Measurements from ENCODE around the gene STEAP3. TPM values are rescaled to one million over a fixed set of nuclear protein-coding genes. Genes with fewer than 3 reads are reported as not detected.

Gene STEAP3
- total RNA-seq, 1 donor from 2014 or later, result 11.8 TPM

GRCh38 chr2:119249855-119250717, 26.5 kb downstream of the STEAP3 start:
- Histone ChIP-seq H3K27me3 (ENCODE audit: control insufficient read depth, insufficient read depth, low read length) (no peaks in the 10 kb centered on the region), H3K36me3 (ENCODE audit: control insufficient read depth, insufficient read depth, low read length) (peaks cover 18% of the 10 kb centered on the region), H3K4me3 (ENCODE audit: low read depth, low read length) (no peak overlapping the region)
- TF ChIP-seq, protein P1, sequence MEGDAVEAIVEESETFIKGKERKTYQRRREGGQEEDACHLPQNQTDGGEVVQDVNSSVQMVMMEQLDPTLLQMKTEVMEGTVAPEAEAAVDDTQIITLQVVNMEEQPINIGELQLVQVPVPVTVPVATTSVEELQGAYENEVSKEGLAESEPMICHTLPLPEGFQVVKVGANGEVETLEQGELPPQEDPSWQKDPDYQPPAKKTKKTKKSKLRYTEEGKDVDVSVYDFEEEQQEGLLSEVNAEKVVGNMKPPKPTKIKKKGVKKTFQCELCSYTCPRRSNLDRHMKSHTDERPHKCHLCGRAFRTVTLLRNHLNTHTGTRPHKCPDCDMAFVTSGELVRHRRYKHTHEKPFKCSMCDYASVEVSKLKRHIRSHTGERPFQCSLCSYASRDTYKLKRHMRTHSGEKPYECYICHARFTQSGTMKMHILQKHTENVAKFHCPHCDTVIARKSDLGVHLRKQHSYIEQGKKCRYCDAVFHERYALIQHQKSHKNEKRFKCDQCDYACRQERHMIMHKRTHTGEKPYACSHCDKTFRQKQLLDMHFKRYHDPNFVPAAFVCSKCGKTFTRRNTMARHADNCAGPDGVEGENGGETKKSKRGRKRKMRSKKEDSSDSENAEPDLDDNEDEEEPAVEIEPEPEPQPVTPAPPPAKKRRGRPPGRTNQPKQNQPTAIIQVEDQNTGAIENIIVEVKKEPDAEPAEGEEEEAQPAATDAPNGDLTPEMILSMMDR (IDR thresholded peaks at IDR 0.05; ENCODE audit: insufficient read depth, low read length, severe bottlenecking), result no peak
- DNase-seq (ENCODE audit: low read depth) (no peak), FAIRE-seq (no peak)

- DNase-seq (ENCODE audit: low read depth), result no peak
- H3K27me3 ChIP-seq (ENCODE audit: control insufficient read depth, insufficient read depth, low read length), result no peaks in the 10 kb centered on the region
- H3K4me3 ChIP-seq (ENCODE audit: low read depth, low read length), result no peak overlapping the region
- FAIRE-seq, result no peak
- peaks cover 14% of the 10 kb centered on the region for H3K36me3 ChIP-seq (ENCODE audit: control insufficient read depth, insufficient read depth, low read length)
- TF ChIP-seq, protein P1 (IDR thresholded peaks at IDR 0.05; ENCODE audit: insufficient read depth, low read length, severe bottlenecking), result no peak
These were observed 27.2 kb downstream of the STEAP3 start for GRCh38 chr2:119250718-119251290.

GRCh38 chr2:119251652-119252051, 28.0 kb downstream of the STEAP3 start:
- Histone ChIP-seq H3K27me3 (ENCODE audit: control insufficient read depth, insufficient read depth, low read length) (no peaks in the 10 kb centered on the region), H3K4me3 (ENCODE audit: low read depth, low read length) (no peak overlapping the region), H3K36me3 (ENCODE audit: control insufficient read depth, insufficient read depth, low read length) (peaks cover 13% of the 10 kb centered on the region)
- FAIRE-seq (no peak), DNase-seq (ENCODE audit: low read depth) (no peak)
- TF ChIP-seq, protein P1 (IDR thresholded peaks at IDR 0.05; ENCODE audit: insufficient read depth, low read length, severe bottlenecking), result no peak

DNA sequence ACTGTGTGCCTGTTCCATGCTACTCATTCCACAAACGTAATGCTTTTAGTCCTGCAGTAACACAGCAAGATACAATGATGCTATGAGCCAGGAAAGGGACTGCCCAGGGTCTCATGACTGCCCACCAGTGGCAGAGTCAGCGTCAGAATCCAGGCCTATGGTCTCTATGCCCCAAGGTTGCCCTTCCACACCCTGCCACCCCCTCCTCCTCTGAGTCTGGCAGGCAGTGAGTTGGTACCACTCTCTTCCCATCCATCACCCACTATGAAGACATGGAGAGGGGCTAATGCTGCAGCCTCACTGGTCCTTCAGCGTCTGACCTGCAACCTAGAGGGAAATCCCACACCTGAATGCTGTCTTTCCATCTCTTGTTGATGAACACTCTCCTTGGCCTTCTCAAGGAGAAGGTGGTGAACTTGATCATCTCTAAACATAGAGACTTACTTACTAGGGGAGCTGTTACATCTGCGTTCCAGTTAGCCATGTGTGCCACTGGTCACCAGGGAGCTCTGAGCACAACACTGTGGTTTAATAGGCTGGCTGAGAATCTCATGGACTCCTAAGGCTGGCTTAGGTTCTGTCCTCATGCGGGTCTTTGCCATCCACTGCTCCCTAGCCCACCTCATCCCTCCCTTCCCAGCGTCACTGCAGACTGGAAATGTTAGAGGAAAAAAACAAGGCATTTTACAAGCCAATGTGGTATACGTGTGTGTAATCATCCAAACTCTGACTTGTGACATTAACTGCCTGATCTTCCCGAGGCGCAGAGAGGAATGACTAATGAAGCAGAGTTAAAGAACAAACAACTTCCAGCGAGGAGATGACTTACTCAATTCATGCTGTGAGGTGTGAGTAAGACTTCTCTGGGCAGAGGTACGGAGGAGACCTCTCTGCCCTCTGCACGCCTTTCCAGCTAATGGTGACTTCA, 28.8 kb downstream of the STEAP3 start:
- Histone ChIP-seq H3K27me3 (ENCODE audit: control insufficient read depth, insufficient read depth, low read length) (no peaks in the 10 kb centered on the region), H3K4me3 (ENCODE audit: low read depth, low read length) (no peak overlapping the region), H3K36me3 (ENCODE audit: control insufficient read depth, insufficient read depth, low read length) (peaks cover 14% of the 10 kb centered on the region)
- DNase-seq (ENCODE audit: low read depth) (peak; percentile 98), FAIRE-seq (peak; percentile 98)
- TF ChIP-seq, protein P1 (IDR thresholded peaks at IDR 0.05; ENCODE audit: insufficient read depth, low read length, severe bottlenecking), result no peak

GRCh38 chr2:119253114-119253702, 29.6 kb downstream of the STEAP3 start:
- no peak overlapping the region for H3K4me3 ChIP-seq (ENCODE audit: low read depth, low read length)
- DNase-seq (ENCODE audit: low read depth) (peak; percentile 77), FAIRE-seq (no peak)
- H3K27me3 ChIP-seq (ENCODE audit: control insufficient read depth, insufficient read depth, low read length), result no peaks in the 10 kb centered on the region
- peaks cover 14% of the 10 kb centered on the region for H3K36me3 ChIP-seq (ENCODE audit: control insufficient read depth, insufficient read depth, low read length)
- TF ChIP-seq, protein P1 (IDR thresholded peaks at IDR 0.05; ENCODE audit: insufficient read depth, low read length, severe bottlenecking), result no peak

Data from bronchial epithelial cell (primary cell).